Peyer's patch (tissue), 4 donors: ENCODE results near the gene TSPAN3. TPM values are rescaled to one million over a fixed set of nuclear protein-coding genes. Genes with fewer than 3 reads are reported as not detected.

Experiments used
- DNase-seq, 3 donors: peaks; one replicate each; pipeline ENCODE4 v3.0.0-alpha.2; 2017 to 2019
- H3K27ac ChIP-seq, 4 donors: fragments of 200-600 bp; sonication (generic); one replicate each; pipeline ENCODE4 v1.5.1; 2016 to 2019
- H3K27me3 ChIP-seq, 2 donors: fragments of 200-600 bp; sonication (generic); one replicate each; pipeline ENCODE4 v1.5.1; 2019
- H3K36me3 ChIP-seq, 3 donors: fragments of 200-600 bp; sonication (generic); one replicate each; pipeline ENCODE4 v1.5.1; 2016 to 2019
- H3K4me1 ChIP-seq, 4 donors: fragments of 200-600 bp; sonication (generic); one replicate each; pipeline ENCODE4 v1.5.1; 2016 to 2019
- H3K4me3 ChIP-seq, 4 donors: fragments of 200-600 bp; sonication (generic); 1 replicate in 3 of 4; 2 replicates in 1 of 4; pipeline ENCODE4 v1.5.1; 2016 to 2019; ENCODE audit warnings: mild to moderate bottlenecking in 1 of 4
- H3K9me3 ChIP-seq, 4 donors: fragments of 200-600 bp; sonication (generic); one replicate each; pipeline ENCODE4 v1.5.1; 2016 to 2019; ENCODE audit warnings: mild to moderate bottlenecking in 1 of 4
- POLR2A ChIP-seq, 2 donors: fragments of 450-650 bp; IDR thresholded peaks; one replicate each; pipeline ENCODE4 v1.5.1; 2017; ENCODE audit warnings: antibody characterized with exemption in 2 of 2, mild to moderate bottlenecking in 2 of 2, moderate library complexity in 2 of 2
- total RNA-seq, 4 donors: library from RNA; depleted of rRNA; stranded (reverse); fragments of >200 nt; gene quantifications; one replicate each; pipeline ENCODE4 v1.1.0, GENCODE V29; 2016
- TF ChIP-seq, protein P1 (sequence below), 6 experiments: fragments of 450-650 bp in 4 of 6; fragments of 200-600 bp in 2 of 6; sonication (generic) in 1 of 6; IDR thresholded peaks; one replicate each; pipeline ENCODE4 v1.5.1; 2017 to 2019; ENCODE audit warnings: antibody characterized with exemption in 6 of 6, mild to moderate bottlenecking in 3 of 6, moderate library complexity in 1 of 6

Gene TSPAN3
- total RNA-seq, 4 donors from 2014 or later: 92.4 to 778 (median 563) TPM

DNA sequence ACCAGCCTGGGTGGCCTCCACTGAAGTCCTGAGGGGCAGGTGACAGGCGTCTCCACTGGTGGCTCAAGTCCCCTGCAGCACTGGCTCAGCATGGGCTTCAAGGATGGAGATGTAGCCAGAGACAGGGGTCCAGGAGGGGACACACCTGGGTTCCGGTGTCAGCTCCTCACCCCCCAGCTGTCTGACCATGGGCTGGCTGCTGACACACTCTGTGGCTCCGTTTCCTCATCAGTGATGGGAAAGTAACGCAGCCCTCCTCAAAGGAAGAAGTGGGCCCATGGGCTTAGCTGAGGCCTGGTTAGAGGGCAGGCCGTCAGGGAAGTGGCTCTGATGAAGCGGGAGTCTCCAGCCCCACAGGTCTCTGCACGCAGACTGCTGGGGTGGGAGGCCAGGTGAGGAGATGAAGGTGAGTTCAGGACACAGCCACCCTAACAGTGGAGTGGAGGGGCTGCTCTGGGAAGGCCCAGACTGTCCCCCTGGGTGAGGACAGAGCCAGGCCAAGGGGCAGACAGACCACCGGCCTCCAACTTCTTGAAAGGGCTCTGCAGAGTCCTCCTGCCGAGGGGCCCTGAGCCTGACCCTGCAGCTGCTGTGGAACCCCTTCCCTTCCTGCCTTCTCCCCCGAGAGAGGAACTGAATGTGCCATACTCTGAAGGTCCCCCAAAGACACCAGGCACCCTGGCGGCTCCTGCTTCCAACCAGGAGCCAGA lies 52.0 kb downstream of the TSPAN3 start:
- DNase-seq: no peak
- H3K4me1 ChIP-seq: peaks cover 0 to 17% (median 15%) of the 10 kb centered on the region in 4 donors

DNA sequence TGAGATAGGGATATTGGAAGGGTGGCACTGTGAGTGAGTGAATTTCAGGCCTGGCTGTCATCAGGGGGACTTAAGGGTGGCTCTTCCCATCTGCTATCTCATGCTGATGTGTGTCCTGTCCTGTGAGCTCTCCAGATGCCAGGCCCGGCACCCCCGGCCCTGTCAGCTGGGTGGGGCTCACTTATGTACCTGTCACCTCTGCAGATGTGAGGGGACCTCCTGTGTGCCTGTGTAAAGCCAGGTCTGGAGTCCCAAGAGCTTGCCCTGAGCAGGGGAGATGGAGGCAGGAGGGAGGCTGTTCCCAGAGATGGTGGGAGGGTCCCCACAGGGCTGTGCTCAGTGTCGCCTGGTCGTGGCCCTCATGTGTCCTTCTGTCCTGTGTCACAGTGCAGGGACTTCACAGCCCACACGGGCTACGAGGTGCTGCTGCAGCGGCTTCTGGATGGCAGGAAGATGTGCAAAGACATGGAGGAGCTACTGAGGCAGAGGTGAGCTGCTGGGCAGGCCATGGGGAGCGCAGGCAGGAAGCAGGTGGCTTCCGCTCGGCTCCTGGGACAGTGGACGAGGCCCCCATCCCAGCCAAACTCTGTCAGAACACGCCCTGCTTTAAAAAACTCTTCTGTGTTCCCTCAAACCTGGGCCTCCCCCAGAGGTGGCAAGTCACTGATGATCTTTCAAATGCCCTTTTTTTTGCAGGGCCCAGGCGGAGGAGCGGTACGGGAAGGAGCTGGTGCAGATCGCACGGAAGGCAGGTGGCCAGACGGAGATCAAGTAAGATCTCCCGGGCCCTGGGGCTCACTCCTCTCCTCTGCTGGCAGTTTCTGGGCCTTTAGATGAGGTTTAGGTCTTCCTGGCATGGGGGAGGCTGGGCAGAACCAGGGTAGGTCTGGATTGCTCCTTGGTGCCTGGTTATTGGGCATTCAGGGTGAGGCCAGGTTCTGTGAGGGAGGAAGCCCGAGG lies 52.9 kb downstream of the TSPAN3 start:
- Histone ChIP-seq H3K36me3 (no peaks in the 10 kb centered on the region), H3K9me3 (no peaks in the 10 kb centered on the region), H3K27me3 (no peaks in the 10 kb centered on the region), H3K27ac (no peak overlapping the region), H3K4me1 (peaks cover 0 to 23% (median 19%) of the 10 kb centered on the region in 4 donors), H3K4me3 (no peak overlapping the region)
- DNase-seq: no peak
- no peak for TF ChIP-seq POLR2A (IDR thresholded peaks at IDR 0.05)
- TF ChIP-seq, protein P1, sequence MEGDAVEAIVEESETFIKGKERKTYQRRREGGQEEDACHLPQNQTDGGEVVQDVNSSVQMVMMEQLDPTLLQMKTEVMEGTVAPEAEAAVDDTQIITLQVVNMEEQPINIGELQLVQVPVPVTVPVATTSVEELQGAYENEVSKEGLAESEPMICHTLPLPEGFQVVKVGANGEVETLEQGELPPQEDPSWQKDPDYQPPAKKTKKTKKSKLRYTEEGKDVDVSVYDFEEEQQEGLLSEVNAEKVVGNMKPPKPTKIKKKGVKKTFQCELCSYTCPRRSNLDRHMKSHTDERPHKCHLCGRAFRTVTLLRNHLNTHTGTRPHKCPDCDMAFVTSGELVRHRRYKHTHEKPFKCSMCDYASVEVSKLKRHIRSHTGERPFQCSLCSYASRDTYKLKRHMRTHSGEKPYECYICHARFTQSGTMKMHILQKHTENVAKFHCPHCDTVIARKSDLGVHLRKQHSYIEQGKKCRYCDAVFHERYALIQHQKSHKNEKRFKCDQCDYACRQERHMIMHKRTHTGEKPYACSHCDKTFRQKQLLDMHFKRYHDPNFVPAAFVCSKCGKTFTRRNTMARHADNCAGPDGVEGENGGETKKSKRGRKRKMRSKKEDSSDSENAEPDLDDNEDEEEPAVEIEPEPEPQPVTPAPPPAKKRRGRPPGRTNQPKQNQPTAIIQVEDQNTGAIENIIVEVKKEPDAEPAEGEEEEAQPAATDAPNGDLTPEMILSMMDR (IDR thresholded peaks at IDR 0.05): no peak

More for the DNA sequence above, 52.0 kb downstream of the TSPAN3 start:
- TF ChIP-seq POLR2A (IDR thresholded peaks at IDR 0.05): no peak
- TF ChIP-seq, protein P1 (IDR thresholded peaks at IDR 0.05): no peak
- Histone ChIP-seq H3K9me3 (no peaks in the 10 kb centered on the region), H3K4me3 (no peak overlapping the region), H3K36me3 (no peaks in the 10 kb centered on the region), H3K27ac (no peak overlapping the region), H3K27me3 (no peaks in the 10 kb centered on the region)

DNA sequence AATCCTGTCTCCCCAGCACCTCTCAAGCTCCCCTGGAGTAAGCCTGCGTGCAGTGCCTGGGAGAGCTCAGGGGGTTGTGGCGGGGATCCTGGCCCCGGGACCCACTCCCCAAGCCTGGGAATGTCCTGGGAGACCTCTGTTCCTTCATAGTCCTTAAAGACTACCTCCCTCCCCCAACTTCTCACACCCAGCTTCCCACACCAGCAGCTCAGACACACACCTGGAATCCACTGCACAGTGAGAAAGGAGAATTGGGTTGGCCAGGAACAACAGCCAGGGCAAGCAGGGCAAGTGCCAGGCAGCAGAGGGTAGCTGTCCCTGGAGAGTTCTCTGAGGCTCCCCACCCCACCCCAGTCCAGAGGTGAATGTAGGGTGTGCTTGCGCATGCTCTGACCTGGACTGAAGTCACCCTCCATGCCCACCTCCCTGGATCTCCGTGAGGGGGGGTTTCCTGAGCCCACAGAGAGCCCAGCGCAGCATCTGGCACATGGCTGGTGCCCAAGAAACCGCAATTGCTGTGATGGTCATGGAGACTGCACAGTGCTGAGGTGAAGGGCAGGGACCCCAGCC lies 53.7 kb downstream of the TSPAN3 start:
- Histone ChIP-seq H3K4me3 (no peak overlapping the region), H3K4me1 (peaks cover 0 to 29% (median 19%) of the 10 kb centered on the region in 4 donors)
- TF ChIP-seq, protein P1 (IDR thresholded peaks at IDR 0.05): no peak
- TF ChIP-seq POLR2A (IDR thresholded peaks at IDR 0.05): no peak

DNA sequence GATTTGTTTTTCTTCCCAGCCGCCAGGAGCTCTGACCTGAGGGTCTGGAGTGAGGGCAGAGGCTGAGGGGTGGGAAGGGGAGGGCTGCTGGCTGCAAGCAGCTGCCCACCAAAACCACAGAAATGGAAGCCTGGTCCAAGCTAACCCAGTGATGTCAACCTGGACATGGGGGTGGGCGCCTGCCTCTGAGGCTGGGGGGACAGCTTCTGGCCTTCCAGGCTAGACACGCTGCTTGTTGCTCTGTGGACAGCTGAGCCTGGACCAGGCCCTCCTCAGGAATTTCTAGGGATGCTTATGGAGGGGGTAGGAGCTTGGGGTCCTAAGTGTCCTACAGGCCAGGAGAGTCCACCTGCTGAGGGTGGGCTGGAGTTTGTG lies 54.6 kb downstream of the TSPAN3 start:
- Histone ChIP-seq H3K4me3 (no peak overlapping the region), H3K27ac (no peak overlapping the region), H3K9me3 (no peaks in the 10 kb centered on the region), H3K4me1 (peaks cover 0 to 24% (median 15%) of the 10 kb centered on the region in 4 donors), H3K36me3 (no peaks in the 10 kb centered on the region), H3K27me3 (no peaks in the 10 kb centered on the region)
- TF ChIP-seq, protein P1 (IDR thresholded peaks at IDR 0.05): no peak
- TF ChIP-seq POLR2A (IDR thresholded peaks at IDR 0.05): no peak
- DNase-seq: no peak

More for the DNA sequence above, 53.7 kb downstream of the TSPAN3 start:
- H3K27ac ChIP-seq: no peak overlapping the region
- H3K9me3 ChIP-seq: no peaks in the 10 kb centered on the region
- peak in 1 of 3 donors; percentile 52 for DNase-seq
- H3K27me3 ChIP-seq: no peaks in the 10 kb centered on the region
- no peaks in the 10 kb centered on the region for H3K36me3 ChIP-seq

DNA sequence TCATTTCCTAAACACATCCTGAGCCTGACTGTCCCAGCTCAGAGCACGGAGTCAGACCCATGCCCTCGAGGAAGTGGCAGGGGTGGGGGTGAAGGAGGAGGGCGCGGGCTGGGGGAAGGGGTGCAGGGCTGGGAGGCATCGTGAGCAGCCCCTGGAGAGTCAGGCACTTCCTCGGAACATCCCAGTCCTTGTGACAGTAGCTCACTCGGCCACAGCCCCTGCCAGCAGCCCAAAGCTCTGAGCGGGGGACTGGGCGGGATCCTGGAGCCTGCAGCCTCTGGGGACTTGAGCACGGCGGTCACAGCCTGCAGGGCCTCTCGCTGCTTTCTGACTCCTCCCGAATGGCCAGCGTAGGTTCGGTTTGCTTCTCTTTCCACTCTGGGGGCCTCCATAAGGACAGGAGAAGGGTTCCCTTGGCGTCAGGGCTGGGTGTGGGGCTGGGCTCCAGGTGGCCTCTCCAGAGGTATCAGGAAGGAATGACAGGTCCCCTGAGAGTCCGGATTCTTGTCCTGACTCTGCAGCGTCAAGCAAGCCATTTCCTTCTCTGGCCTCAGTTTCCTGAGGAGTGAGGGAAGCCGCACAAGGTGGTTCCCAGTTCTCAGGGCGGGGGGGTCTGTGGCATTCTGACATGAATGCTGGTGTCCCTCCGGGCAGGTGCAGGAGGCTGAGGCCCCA lies 55.1 kb downstream of the TSPAN3 start:
- no peaks in the 10 kb centered on the region for H3K27me3 ChIP-seq
- no peak for DNase-seq
- H3K4me3 ChIP-seq: no peak overlapping the region
- H3K27ac ChIP-seq: peak overlapping the region in 2 of 4 donors; percentile 21 to 66
- H3K36me3 ChIP-seq: no peaks in the 10 kb centered on the region
- peaks cover 0 to 23% (median 15%) of the 10 kb centered on the region in 4 donors for H3K4me1 ChIP-seq
- TF ChIP-seq, protein P1 (IDR thresholded peaks at IDR 0.05): no peak
- TF ChIP-seq POLR2A (IDR thresholded peaks at IDR 0.05): no peak
- H3K9me3 ChIP-seq: no peaks in the 10 kb centered on the region
